Amniotic stem cell (primary cell): ENCODE results near the gene LPO.

Experiments
- DNase-seq: peaks from one replicate; lab custom pipeline; 2025; lab: John Stamatoyannopoulos, UW

The LPO gene

GRCh38 chr17:58278661-58279015 is 40.3 kb downstream of the LPO start:
- DNase-seq, result no peak

- no peak for DNase-seq
These were observed 40.8 kb downstream of the LPO start for GRCh38 chr17:58279016-58279711.

GRCh38 chr17:58279736-58280479 is 41.5 kb downstream of the LPO start:
- no peak for DNase-seq

- DNase-seq, result no peak
These were observed 42.3 kb downstream of the LPO start, which contains the start of gene MPO for GRCh38 chr17:58280480-58281217. MPO (minus strand) TSS chr17:58280935; CDS start chr17:58280758, 177 bp downstream.

- no peak for DNase-seq
These were observed 43.2 kb downstream of the LPO start for GRCh38 chr17:58281511-58282011.

- no peak for DNase-seq
These were observed 44.1 kb downstream of the LPO start for GRCh38 chr17:58282442-58282841.

GRCh38 chr17:58283674-58284612 is 45.6 kb downstream of the LPO start:
- no peak for DNase-seq

- DNase-seq, result no peak
These were observed 46.4 kb downstream of the LPO start for GRCh38 chr17:58284613-58285421.

- no peak for DNase-seq
These were observed 47.0 kb downstream of the LPO start for GRCh38 chr17:58285422-58285810.

GRCh38 chr17:58289869-58290268 is 51.5 kb downstream of the LPO start:
- DNase-seq, result no peak

- no peak for DNase-seq
These were observed 52.9 kb downstream of the LPO start for GRCh38 chr17:58291246-58291645.

- DNase-seq, result no peak
These were observed 55.6 kb downstream of the LPO start for GRCh38 chr17:58294034-58294433.

GRCh38 chr17:58300336-58300735 is 62.0 kb downstream of the LPO start:
- DNase-seq, result no peak

GRCh38 chr17:58301504-58302150 is 63.2 kb downstream of the LPO start:
- DNase-seq, result no peak

GRCh38 chr17:58302171-58302918 is 64.0 kb downstream of the LPO start:
- DNase-seq, result no peak

GRCh38 chr17:58302919-58303585 is 64.7 kb downstream of the LPO start:
- no peak for DNase-seq

- DNase-seq, result no peak
These were observed 65.8 kb downstream of the LPO start for GRCh38 chr17:58303971-58304749.
